ENCODE data around the gene PCED1B.

- no peak for TF ChIP-seq CTCF (conservative IDR thresholded peaks at IDR 0.05; ENCODE audit: low read depth in 2 of 2)
- no peak for TF ChIP-seq POLR2AphosphoS5 (IDR thresholded peaks at IDR 0.05; ENCODE audit: low read depth)
- TF ChIP-seq REST (IDR thresholded peaks at IDR 0.05; ENCODE audit: unreplicated experiment), result no peak
- no peak for TF ChIP-seq STAT1 (IDR thresholded peaks at IDR 0.05; ENCODE audit: unreplicated experiment)
- TF ChIP-seq CREB1 (CRISPR knock-in tag; IDR thresholded peaks at IDR 0.05; ENCODE audit: low read depth), result no peak
- TF ChIP-seq JUNB (IDR thresholded peaks at IDR 0.05; ENCODE audit: unreplicated experiment), result no peak
Measured at GRCh38 chr12:47074757-47075156, 4.7 kb upstream of the PCED1B start.

Measured in GM23338 (cell line).